Mesenchymal stem cell (in vitro differentiated cells and primary cell): ENCODE data around the gene FCHO2. TPM values are rescaled to one million over a fixed set of nuclear protein-coding genes. Genes with fewer than 3 reads are reported as not detected.
A peak's percentile ranks its signal among the peaks of the same experiment; 100 is the strongest.

Experiments used
- DNase-seq: peaks from one replicate; pipeline ENCODE4 v3.0.0-alpha.2; 2013
- H2AFZ ChIP-seq: one replicate; pipeline ENCODE4 v1.6.1; 2013; ENCODE audit warnings: low read depth, mild to moderate bottlenecking, control low read depth, inconsistent platforms, low read length, moderate library complexity
- H2AK5ac ChIP-seq: 2 replicates; pipeline ENCODE4 v1.6.1; 2013; ENCODE audit warnings: low read length, moderate library complexity, mild to moderate bottlenecking, inconsistent platforms; ENCODE audit not compliant: severe bottlenecking
- H2BK120ac ChIP-seq: one replicate; pipeline ENCODE4 v1.6.1; 2013; ENCODE audit warnings: low read depth, mild to moderate bottlenecking, inconsistent platforms, low read length, moderate library complexity
- H2BK12ac ChIP-seq, 2 experiments: one replicate each; pipeline ENCODE4 v1.6.1; 2013; ENCODE audit warnings: inconsistent platforms in 2 of 2, low read length in 2 of 2, mild to moderate bottlenecking in 2 of 2, moderate library complexity in 2 of 2, control low read depth in 1 of 2
- H2BK15ac ChIP-seq: one replicate; pipeline ENCODE4 v1.6.1; 2013; ENCODE audit warnings: mild to moderate bottlenecking, low read depth, inconsistent platforms; ENCODE audit not compliant: poor library complexity, severe bottlenecking
- H2BK5ac ChIP-seq: 2 replicates; pipeline ENCODE4 v1.6.1; 2013; ENCODE audit warnings: low read depth, mild to moderate bottlenecking, low read length, control low read depth, inconsistent platforms; ENCODE audit not compliant: poor library complexity, severe bottlenecking
- H3K14ac ChIP-seq, 2 experiments: one replicate each; pipeline ENCODE4 v1.6.1; 2013; ENCODE audit warnings: inconsistent platforms in 2 of 2, low read length in 2 of 2, control low read depth in 1 of 2, mild to moderate bottlenecking in 1 of 2, moderate library complexity in 1 of 2
- H3K18ac ChIP-seq, 2 experiments: one replicate each; pipeline ENCODE4 v1.6.1; 2013; ENCODE audit warnings: inconsistent platforms in 2 of 2, low read length in 2 of 2, control low read depth in 1 of 2, low read depth in 1 of 2, mild to moderate bottlenecking in 1 of 2
- H3K23ac ChIP-seq, 2 experiments: one replicate each; pipeline ENCODE4 v1.6.1; 2013; ENCODE audit warnings: inconsistent platforms in 2 of 2, low read length in 2 of 2, mild to moderate bottlenecking in 2 of 2, moderate library complexity in 2 of 2, control low read depth in 1 of 2
- H3K27ac ChIP-seq: 2 replicates; pipeline ENCODE4 v1.5.1; 2013; ENCODE audit warnings: mild to moderate bottlenecking, moderate library complexity, low read length, control low read depth, inconsistent platforms; ENCODE audit not compliant: poor library complexity, severe bottlenecking
- H3K27me3 ChIP-seq, 2 experiments: 2 replicates each; pipeline versions ENCODE4 v1.6.1 to v1.7.0; 2013; ENCODE audit warnings: low read length in 2 of 2, mild to moderate bottlenecking in 2 of 2, moderate library complexity in 2 of 2, control low read depth in 1 of 2, inconsistent platforms in 1 of 2; ENCODE audit not compliant: control insufficient read depth in 1 of 2, insufficient read depth in 1 of 2
- H3K36me3 ChIP-seq, 2 experiments: 2 replicates each; pipeline versions ENCODE4 v1.6.1 to v1.7.0; 2013; ENCODE audit warnings: low read length in 2 of 2, control low read depth in 1 of 2, inconsistent platforms in 1 of 2, low read depth in 1 of 2, mild to moderate bottlenecking in 1 of 2; ENCODE audit not compliant: insufficient read depth in 2 of 2, control insufficient read depth in 1 of 2
- H3K4ac ChIP-seq, 2 experiments: one replicate each; pipeline ENCODE4 v1.6.1; 2013; ENCODE audit warnings: inconsistent platforms in 2 of 2, low read length in 2 of 2, mild to moderate bottlenecking in 2 of 2, moderate library complexity in 2 of 2, control low read depth in 1 of 2, low read depth in 1 of 2
- H3K4me1 ChIP-seq: 2 replicates; pipeline ENCODE4 v1.6.1; 2013; ENCODE audit warnings: low read depth, low read length, control low read depth; ENCODE audit not compliant: control insufficient read depth, insufficient read depth
- H3K4me2 ChIP-seq: 2 replicates; pipeline ENCODE4 v1.6.1; 2013; ENCODE audit warnings: low read length, mild to moderate bottlenecking, inconsistent platforms; ENCODE audit not compliant: poor library complexity, severe bottlenecking
- H3K4me3 ChIP-seq, 2 experiments: 2 replicates each; pipeline versions ENCODE4 v1.5.1 to v1.7.0; 2013; ENCODE audit warnings: low read length in 2 of 2, mild to moderate bottlenecking in 2 of 2, control low read depth in 1 of 2, low read depth in 1 of 2; ENCODE audit not compliant: insufficient read depth in 1 of 2
- H3K79me1 ChIP-seq: replicated peaks from 2 replicates; pipeline ENCODE4 v1.6.1; 2013; ENCODE audit warnings: mild to moderate bottlenecking, control low read depth, low read length, inconsistent platforms; ENCODE audit not compliant: poor library complexity, severe bottlenecking
- H3K9ac ChIP-seq: 2 replicates; pipeline ENCODE4 v1.7.0; 2013; ENCODE audit warnings: mild to moderate bottlenecking, low read length, moderate library complexity
- H3K9me3 ChIP-seq: 2 replicates; pipeline ENCODE4 v1.7.0; 2013; ENCODE audit warnings: mild to moderate bottlenecking, low read length; ENCODE audit not compliant: control insufficient read depth
- H4K8ac ChIP-seq: one replicate; pipeline ENCODE4 v1.6.1; 2013; ENCODE audit warnings: inconsistent platforms, mild to moderate bottlenecking, low read length, moderate library complexity
- H4K91ac ChIP-seq: one replicate; pipeline ENCODE4 v1.6.1; 2013; ENCODE audit warnings: mild to moderate bottlenecking, low read length, inconsistent platforms
- WGBS: methylation state at CpG from one replicate; pipeline ENCODE4 v1.1.7; 2013; ENCODE audit warnings: mixed read lengths; 5-methylcytosine and 5-hydroxymethylcytosine counted together
- polyA plus RNA-seq, 2 experiments: library from polyadenylated mRNA; stranded (reverse); fragments of 200-250 nt; gene quantifications; one replicate each; pipeline ENCODE4 v1.2.3, GENCODE V29; 2013

The FCHO2 gene
- 8.1 TPM for polyA plus RNA-seq (2013, experiment 1 of 2)
- 8.0 TPM for polyA plus RNA-seq (2013, experiment 2 of 2)

GRCh38 chr5:72955768-72956323 is at the start of gene FCHO2:
FCHO2 (plus strand) TSS chr5:72956041; CDS start chr5:72956097, 56 bp downstream.
- Histone ChIP-seq H3K23ac (peak within 1 kb of the TSS in 1 of 2 experiments; percentile 89), H3K9me3 (no peaks in the 10 kb centered on the region), H2BK5ac (peak within 1 kb of the TSS; percentile 93), H2AFZ (peak within 1 kb of the TSS; percentile 92), H2AK5ac (peak within 1 kb of the TSS; percentile 21), H3K4me2 (peak within 1 kb of the TSS; percentile 63), H3K36me3 (peaks cover 3 to 5% of the 10 kb centered on the region in 2 experiments), H3K14ac (peak within 1 kb of the TSS in 1 of 2 experiments; percentile 99), H3K4me1 (peaks cover 12% of the 10 kb centered on the region), H2BK12ac (peak within 1 kb of the TSS in 1 of 2 experiments; percentile 95), H2BK120ac (peak within 1 kb of the TSS; percentile 92), H4K91ac (peak within 1 kb of the TSS; percentile 87), H3K27ac (peak within 1 kb of the TSS; percentile 96), H3K4ac (peak within 1 kb of the TSS; percentile 83 to 94), H4K8ac (peak within 1 kb of the TSS; percentile 96), H3K9ac (peak within 1 kb of the TSS; percentile 97), H3K4me3 (peak within 1 kb of the TSS; percentile 92 to 94), H3K27me3 (no peaks in the 10 kb centered on the region), H2BK15ac (peak within 1 kb of the TSS; percentile 73), H3K18ac (peak within 1 kb of the TSS; percentile 92 to 97), H3K79me1 (peaks cover 2% of the 10 kb centered on the region)
- peak; percentile 96 for DNase-seq
- under 1% methylated on average over 47 of the region's 64 CpGs for WGBS

GRCh38 chr5:72906806-72907205 is 49.0 kb upstream of the FCHO2 start:
- peaks cover 21 to 98% of the 10 kb centered on the region in 2 experiments for H3K36me3 ChIP-seq
- no peak overlapping the region for H2BK120ac ChIP-seq
- H2BK12ac ChIP-seq = no peak overlapping the region

GRCh38 chr5:72908664-72909063 is 47.2 kb upstream of the FCHO2 start:
- Histone ChIP-seq H2BK12ac (no peak overlapping the region), H3K4me1 (no peaks in the 10 kb centered on the region), H2BK15ac (no peak overlapping the region), H3K9me3 (no peaks in the 10 kb centered on the region), H3K9ac (no peak overlapping the region), H3K4me3 (no peak overlapping the region), H2BK5ac (no peak overlapping the region), H3K23ac (no peak overlapping the region), H3K36me3 (peaks cover 19 to 95% of the 10 kb centered on the region in 2 experiments), H2BK120ac (no peak overlapping the region), H3K4me2 (no peak overlapping the region), H4K91ac (no peak overlapping the region), H4K8ac (no peak overlapping the region), H3K18ac (no peak overlapping the region), H2AK5ac (no peak overlapping the region), H2AFZ (no peak overlapping the region), H3K27ac (no peak overlapping the region), H3K79me1 (peaks cover 8% of the 10 kb centered on the region), H3K27me3 (no peaks in the 10 kb centered on the region), H3K4ac (no peak overlapping the region), H3K14ac (no peak overlapping the region)
- 100% methylated on average over 1 of the region's 6 CpGs for WGBS
- no peak for DNase-seq

More at GRCh38 chr5:72906806-72907205, 49.0 kb upstream of the FCHO2 start:
- Histone ChIP-seq H3K14ac (no peak overlapping the region), H3K18ac (no peak overlapping the region), H3K27ac (no peak overlapping the region), H2AFZ (no peak overlapping the region), H3K79me1 (peaks cover 9% of the 10 kb centered on the region), H4K8ac (no peak overlapping the region), H3K4me1 (no peaks in the 10 kb centered on the region), H3K23ac (no peak overlapping the region), H3K4me2 (no peak overlapping the region), H3K4ac (no peak overlapping the region), H2BK15ac (no peak overlapping the region), H2BK5ac (no peak overlapping the region), H3K9me3 (no peaks in the 10 kb centered on the region), H2AK5ac (no peak overlapping the region), H3K27me3 (no peaks in the 10 kb centered on the region), H3K9ac (no peak overlapping the region), H3K4me3 (no peak overlapping the region), H4K91ac (no peak overlapping the region)
- no peak for DNase-seq

GRCh38 chr5:72917371-72917776 is 38.5 kb upstream of the FCHO2 start:
- no peak overlapping the region for H2BK120ac ChIP-seq
- no peak overlapping the region for H3K4ac ChIP-seq
- DNase-seq = no peak
- no peak overlapping the region for H2AK5ac ChIP-seq
- H3K4me3 ChIP-seq = no peak overlapping the region
- H4K8ac ChIP-seq = no peak overlapping the region
- no peak overlapping the region for H3K23ac ChIP-seq
- WGBS = 95% methylated on average over 1 of the region's 1 CpG
- no peaks in the 10 kb centered on the region for H3K9me3 ChIP-seq
- H3K4me1 ChIP-seq = no peaks in the 10 kb centered on the region
- H3K18ac ChIP-seq = no peak overlapping the region
- no peak overlapping the region for H2BK5ac ChIP-seq
- H3K36me3 ChIP-seq = peaks cover 3 to 31% of the 10 kb centered on the region in 2 experiments
- H3K4me2 ChIP-seq = no peak overlapping the region
- H2AFZ ChIP-seq = no peak overlapping the region
- H3K27me3 ChIP-seq = no peaks in the 10 kb centered on the region
- H4K91ac ChIP-seq = no peak overlapping the region
- no peak overlapping the region for H3K9ac ChIP-seq
- no peak overlapping the region for H2BK15ac ChIP-seq
- H3K79me1 ChIP-seq = no peaks in the 10 kb centered on the region
- H2BK12ac ChIP-seq = no peak overlapping the region
- no peak overlapping the region for H3K14ac ChIP-seq
- H3K27ac ChIP-seq = no peak overlapping the region
